HepG2 (cell line): ENCODE data around the gene PRM3. TPM values are rescaled to one million over a fixed set of nuclear protein-coding genes. Genes with fewer than 3 reads are reported as not detected.

Experiments used
- CBX5 ChIP-seq: sonication (generic); formaldehyde crosslinking; IDR thresholded peaks from 2 replicates; pipeline ENCODE4 v1.4.0; 2020; ENCODE audit warnings: missing genetic modification reagents, borderline replicate concordance
- DNMT1 ChIP-seq: sonication (generic); formaldehyde crosslinking; IDR thresholded peaks from 2 replicates; pipeline ENCODE4 v1.5.1; 2020; ENCODE audit warnings: mild to moderate bottlenecking, missing genetic modification reagents
- HDAC1 ChIP-seq: sonication (generic); formaldehyde crosslinking; IDR thresholded peaks from 2 replicates; pipeline ENCODE4 v1.5.1; 2020; ENCODE audit warnings: mild to moderate bottlenecking, missing genetic modification reagents
- JDP2 ChIP-seq: sonication (generic); formaldehyde crosslinking; IDR thresholded peaks from 2 replicates; pipeline ENCODE4 v1.8.1; 2022; ENCODE audit warnings: missing genetic modification reagents, borderline replicate concordance
- KAT7 ChIP-seq: IDR thresholded peaks from 2 replicates; pipeline ENCODE4 v1.6.1; 2018; ENCODE audit warnings: borderline replicate concordance, missing compliant biosample characterization
- KLF13 ChIP-seq: sonication (generic); formaldehyde crosslinking; IDR thresholded peaks from 2 replicates; pipeline ENCODE4 v1.4.0; 2020; ENCODE audit warnings: mild to moderate bottlenecking, missing genetic modification reagents
- MED1 ChIP-seq: sonication (generic); formaldehyde crosslinking; IDR thresholded peaks from 2 replicates; pipeline ENCODE4 v1.4.0; 2020; ENCODE audit warnings: missing genetic modification reagents
- NR2F6 ChIP-seq, 2 experiments: IDR thresholded peaks; 2 replicates each; pipeline ENCODE4 v1.6.1; 2016; ENCODE audit warnings: antibody characterized with exemption in 1 of 2, mild to moderate bottlenecking in 1 of 2
- RBM22 ChIP-seq: fragments of 200-400 bp; formaldehyde crosslinking; optimal IDR thresholded peaks from 2 replicates; pipeline ENCODE3; 2017; ENCODE audit warnings: mild to moderate bottlenecking, low read length, moderate library complexity
- TP53 ChIP-seq: sonication (generic); formaldehyde crosslinking; conservative IDR thresholded peaks from 2 replicates; pipeline ENCODE4 v1.4.0; 2020; ENCODE audit warnings: missing genetic modification reagents
- XRCC5 ChIP-seq: fragments of 200-400 bp; formaldehyde crosslinking; optimal IDR thresholded peaks from 2 replicates; pipeline ENCODE3; 2017; ENCODE audit warnings: mild to moderate bottlenecking, low read length
- ZNF33A ChIP-seq: sonication (generic); formaldehyde crosslinking; IDR thresholded peaks from 2 replicates; pipeline ENCODE4 v1.5.1; 2020; ENCODE audit warnings: missing genetic modification reagents, mild to moderate bottlenecking, moderate library complexity, borderline replicate concordance
- ZNF589 ChIP-seq: sonication (generic); formaldehyde crosslinking; conservative IDR thresholded peaks from 2 replicates; pipeline ENCODE4 v1.8.0; 2022; ENCODE audit warnings: mild to moderate bottlenecking, moderate library complexity, missing genetic modification reagents
- ZNF749 ChIP-seq: sonication (generic); formaldehyde crosslinking; IDR thresholded peaks from 2 replicates; pipeline ENCODE4 v1.8.0; 2022; ENCODE audit warnings: mild to moderate bottlenecking, missing genetic modification reagents, moderate library complexity, borderline replicate concordance
- ZNF772 ChIP-seq: sonication (generic); formaldehyde crosslinking; IDR thresholded peaks from 2 replicates; pipeline ENCODE4 v1.5.0; 2020; ENCODE audit warnings: mild to moderate bottlenecking, missing genetic modification reagents
- ZNF788 ChIP-seq: sonication (generic); formaldehyde crosslinking; IDR thresholded peaks from 2 replicates; pipeline ENCODE4 v1.5.0; 2020; ENCODE audit warnings: mild to moderate bottlenecking, missing genetic modification reagents, borderline replicate concordance
- ZSCAN25 ChIP-seq: sonication (generic); formaldehyde crosslinking; IDR thresholded peaks from 2 replicates; pipeline ENCODE4 v1.8.0; 2022; ENCODE audit warnings: mild to moderate bottlenecking, missing genetic modification reagents
- ZSCAN31 ChIP-seq: sonication (generic); formaldehyde crosslinking; IDR thresholded peaks from 2 replicates; pipeline ENCODE4 v1.5.0; 2020; ENCODE audit warnings: low read depth, mild to moderate bottlenecking, missing genetic modification reagents
- polyA plus RNA-seq, 8 experiments: library from polyadenylated mRNA; depleted of rRNA in 3 of 8; stranded (reverse) in 7 of 8; unstranded in 1 of 8; fragments of >200 nt; fragmentation: Illumina TruSeq in 4 of 8; extraction: Trizol in 4 of 8; gene quantifications; 2 replicates each; pipeline versions ENCODE4 v1.2.1 to v1.2.3, GENCODE V29; 2011 to 2016; ENCODE audit warnings: low read depth in 4 of 8, missing spikeins in 1 of 8, mixed read lengths in 1 of 8; ENCODE audit not compliant: insufficient read depth in 1 of 8
- total RNA-seq, 5 experiments: library from RNA; depleted of rRNA; stranded (reverse); fragments of >200 nt; fragmentation: Illumina TruSeq; extraction: Trizol; gene quantifications; 2 replicates each; pipeline ENCODE4 v1.2.3, GENCODE V29; 2016; ENCODE audit warnings: low read depth in 1 of 5
- TF ChIP-seq, protein P1 (sequence below): sonication (generic); formaldehyde crosslinking; IDR thresholded peaks from 2 replicates; pipeline ENCODE4 v1.5.0; 2020; ENCODE audit warnings: missing genetic modification reagents
- TF ChIP-seq, protein P2 (sequence below): sonication (generic); formaldehyde crosslinking; IDR thresholded peaks from 2 replicates; pipeline ENCODE4 v1.8.0; 2022; ENCODE audit warnings: missing genetic modification reagents, low read depth, mild to moderate bottlenecking, borderline replicate concordance
- TF ChIP-seq, protein P3 (sequence below): IDR thresholded peaks from 2 replicates; pipeline ENCODE4 v1.6.1; 2016; ENCODE audit warnings: control low read depth
- TF ChIP-seq, protein P4 (sequence below): sonication (generic); formaldehyde crosslinking; IDR thresholded peaks from 2 replicates; pipeline ENCODE4 v1.4.0; 2020; ENCODE audit warnings: mild to moderate bottlenecking, missing genetic modification reagents
- TF ChIP-seq, protein P5 (sequence below): IDR thresholded peaks from 2 replicates; pipeline ENCODE4 v1.6.1; 2016; ENCODE audit warnings: low read depth, borderline replicate concordance

PRM3 gene
- total and polyA plus RNA-seq, 2 of the 13 experiments (the other 11 are each of a cell fraction or from before 2014, with no cell fraction given): not detected

DNA sequence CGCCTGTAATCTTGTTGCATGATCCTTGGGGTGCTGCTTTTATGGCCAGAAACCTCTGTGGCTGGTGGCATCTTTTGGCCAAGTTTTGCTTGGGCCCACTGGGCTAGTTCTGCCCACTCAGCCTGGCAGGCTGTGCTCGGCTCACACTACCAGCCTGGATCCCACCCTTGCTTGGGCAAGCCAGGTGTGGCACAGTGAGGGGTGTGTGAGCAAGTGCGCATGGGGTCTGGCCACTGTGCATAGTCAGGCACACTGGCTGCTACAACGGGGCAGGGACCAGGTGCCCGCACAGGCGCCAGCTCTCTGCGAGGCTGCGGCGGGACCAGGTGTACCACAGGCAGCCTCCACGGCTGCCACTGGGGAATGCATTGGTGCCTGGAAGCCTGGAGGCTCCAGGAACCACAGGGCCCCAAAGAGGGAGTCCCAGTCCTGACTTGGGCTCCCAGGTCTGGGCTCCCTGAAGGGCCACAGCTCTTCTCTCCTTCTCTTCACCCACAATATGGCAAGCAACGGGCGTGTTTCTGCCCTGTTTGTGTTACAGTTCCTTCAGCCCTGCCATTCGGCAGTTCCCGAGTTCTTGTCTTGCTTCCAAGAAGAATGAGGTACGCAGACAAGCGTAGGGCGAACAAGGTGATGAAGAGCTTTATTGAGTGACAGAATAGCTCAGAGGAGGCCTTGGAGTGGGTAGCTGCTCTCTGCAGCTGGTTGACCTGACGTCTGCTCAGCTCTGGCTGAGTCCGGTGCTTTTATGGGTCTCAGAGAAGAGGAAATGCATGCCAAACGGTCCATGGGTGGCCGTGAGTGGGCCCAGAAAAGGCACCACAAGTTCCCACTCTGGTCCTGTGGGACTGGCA, 34.4 kb upstream of the PRM3 start (continued):
- TF ChIP-seq TP53 (CRISPR knock-in tag) (no peak), MED1 (CRISPR knock-in tag) (no peak), ZNF589 (CRISPR knock-in tag) (no peak), CBX5 (CRISPR knock-in tag) (0 out of 2 replicates have a peak, but pooled peaks have one; percentile 13), RBM22 (no peak), ZNF749 (CRISPR knock-in tag) (0 out of 2 replicates have a peak, but pooled peaks have one; percentile 46), ZSCAN25 (CRISPR knock-in tag) (no peak; the same call in 1 of the 2 replicates), JDP2 (no peak), ZNF772 (CRISPR knock-in tag) (no peak), ZNF788 (CRISPR knock-in tag) (no peak), HDAC1 (CRISPR knock-in tag) (no peak), DNMT1 (CRISPR knock-in tag) (no peak; the same call in 1 of the 2 replicates), XRCC5 (peak; percentile 18), KLF13 (no peak), ZNF33A (CRISPR knock-in tag) (no peak), ZSCAN31 (CRISPR knock-in tag) (no peak), NR2F6 (IDR thresholded peaks at IDR 0.05) (no peak), NR2F6 (CRISPR knock-in tag; IDR thresholded peaks at IDR 0.05) (no peak), KAT7 (CRISPR knock-in tag) (no peak)
- TF ChIP-seq, protein P1, sequence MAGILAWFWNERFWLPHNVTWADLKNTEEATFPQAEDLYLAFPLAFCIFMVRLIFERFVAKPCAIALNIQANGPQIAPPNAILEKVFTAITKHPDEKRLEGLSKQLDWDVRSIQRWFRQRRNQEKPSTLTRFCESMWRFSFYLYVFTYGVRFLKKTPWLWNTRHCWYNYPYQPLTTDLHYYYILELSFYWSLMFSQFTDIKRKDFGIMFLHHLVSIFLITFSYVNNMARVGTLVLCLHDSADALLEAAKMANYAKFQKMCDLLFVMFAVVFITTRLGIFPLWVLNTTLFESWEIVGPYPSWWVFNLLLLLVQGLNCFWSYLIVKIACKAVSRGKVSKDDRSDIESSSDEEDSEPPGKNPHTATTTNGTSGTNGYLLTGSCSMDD (CRISPR knock-in tag): no peak
- TF ChIP-seq, protein P2, sequence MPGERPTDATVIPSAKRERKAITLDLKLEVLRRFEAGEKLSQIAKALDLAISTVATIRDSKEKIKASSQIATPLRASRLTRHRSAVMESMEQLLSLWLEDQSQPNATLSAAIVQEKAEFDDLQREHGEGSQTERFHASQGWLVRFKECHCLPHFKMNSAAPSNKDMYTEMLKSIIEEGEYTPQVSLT (CRISPR knock-in tag): no peak
- TF ChIP-seq, protein P3, sequence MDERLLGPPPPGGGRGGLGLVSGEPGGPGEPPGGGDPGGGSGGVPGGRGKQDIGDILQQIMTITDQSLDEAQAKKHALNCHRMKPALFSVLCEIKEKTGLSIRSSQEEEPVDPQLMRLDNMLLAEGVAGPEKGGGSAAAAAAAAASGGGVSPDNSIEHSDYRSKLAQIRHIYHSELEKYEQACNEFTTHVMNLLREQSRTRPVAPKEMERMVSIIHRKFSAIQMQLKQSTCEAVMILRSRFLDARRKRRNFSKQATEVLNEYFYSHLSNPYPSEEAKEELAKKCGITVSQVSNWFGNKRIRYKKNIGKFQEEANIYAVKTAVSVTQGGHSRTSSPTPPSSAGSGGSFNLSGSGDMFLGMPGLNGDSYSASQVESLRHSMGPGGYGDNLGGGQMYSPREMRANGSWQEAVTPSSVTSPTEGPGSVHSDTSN: no peak; the same call in 1 of the 2 replicates
- TF ChIP-seq, protein P4, sequence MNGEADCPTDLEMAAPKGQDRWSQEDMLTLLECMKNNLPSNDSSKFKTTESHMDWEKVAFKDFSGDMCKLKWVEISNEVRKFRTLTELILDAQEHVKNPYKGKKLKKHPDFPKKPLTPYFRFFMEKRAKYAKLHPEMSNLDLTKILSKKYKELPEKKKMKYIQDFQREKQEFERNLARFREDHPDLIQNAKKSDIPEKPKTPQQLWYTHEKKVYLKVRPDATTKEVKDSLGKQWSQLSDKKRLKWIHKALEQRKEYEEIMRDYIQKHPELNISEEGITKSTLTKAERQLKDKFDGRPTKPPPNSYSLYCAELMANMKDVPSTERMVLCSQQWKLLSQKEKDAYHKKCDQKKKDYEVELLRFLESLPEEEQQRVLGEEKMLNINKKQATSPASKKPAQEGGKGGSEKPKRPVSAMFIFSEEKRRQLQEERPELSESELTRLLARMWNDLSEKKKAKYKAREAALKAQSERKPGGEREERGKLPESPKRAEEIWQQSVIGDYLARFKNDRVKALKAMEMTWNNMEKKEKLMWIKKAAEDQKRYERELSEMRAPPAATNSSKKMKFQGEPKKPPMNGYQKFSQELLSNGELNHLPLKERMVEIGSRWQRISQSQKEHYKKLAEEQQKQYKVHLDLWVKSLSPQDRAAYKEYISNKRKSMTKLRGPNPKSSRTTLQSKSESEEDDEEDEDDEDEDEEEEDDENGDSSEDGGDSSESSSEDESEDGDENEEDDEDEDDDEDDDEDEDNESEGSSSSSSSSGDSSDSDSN: no peak; the same call in 1 of the 2 replicates
- TF ChIP-seq, protein P5, sequence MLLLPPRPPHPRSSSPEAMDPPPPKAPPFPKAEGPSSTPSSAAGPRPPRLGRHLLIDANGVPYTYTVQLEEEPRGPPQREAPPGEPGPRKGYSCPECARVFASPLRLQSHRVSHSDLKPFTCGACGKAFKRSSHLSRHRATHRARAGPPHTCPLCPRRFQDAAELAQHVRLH (CRISPR knock-in tag): no peak
